ENCODE measurements around the gene LOC101059915.

DNA sequence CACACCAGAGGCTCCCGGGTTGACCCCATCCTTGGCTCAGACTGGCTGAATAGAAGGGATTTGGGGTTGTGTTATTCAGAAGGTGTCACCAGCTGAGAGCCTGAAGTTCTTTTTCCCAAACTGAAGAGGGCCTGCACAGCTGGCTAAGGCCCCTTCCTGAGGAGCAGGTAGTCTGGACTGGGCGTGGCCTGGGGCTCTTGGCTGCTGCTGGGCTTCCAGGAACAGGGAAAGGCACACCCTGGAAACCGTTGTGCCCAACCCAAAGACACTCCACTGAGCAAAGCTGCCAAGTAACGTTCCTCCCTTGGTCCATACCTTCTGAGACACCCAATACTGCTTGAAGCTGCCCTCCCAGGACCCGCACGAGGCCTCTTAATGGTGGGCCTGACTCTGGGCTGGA, 40.8 kb upstream of the LOC101059915 start:
- TF ChIP-seq CTCF (IDR thresholded peaks at IDR 0.05), result no peak
- no peak for TF ChIP-seq EP300 (IDR thresholded peaks at IDR 0.05)

Data from tibial nerve (tissue), 4 donors.